ENCODE data around the gene MIDN.

GRCh38 chr19:1289686-1290025 lies 41.3 kb downstream of the MIDN start:
- TF ChIP-seq POLR2A (IDR thresholded peaks at IDR 0.05; ENCODE audit: low read depth) (no peak), POLR2AphosphoS5 (IDR thresholded peaks at IDR 0.05) (no peak)
- TF ChIP-seq, protein P1, sequence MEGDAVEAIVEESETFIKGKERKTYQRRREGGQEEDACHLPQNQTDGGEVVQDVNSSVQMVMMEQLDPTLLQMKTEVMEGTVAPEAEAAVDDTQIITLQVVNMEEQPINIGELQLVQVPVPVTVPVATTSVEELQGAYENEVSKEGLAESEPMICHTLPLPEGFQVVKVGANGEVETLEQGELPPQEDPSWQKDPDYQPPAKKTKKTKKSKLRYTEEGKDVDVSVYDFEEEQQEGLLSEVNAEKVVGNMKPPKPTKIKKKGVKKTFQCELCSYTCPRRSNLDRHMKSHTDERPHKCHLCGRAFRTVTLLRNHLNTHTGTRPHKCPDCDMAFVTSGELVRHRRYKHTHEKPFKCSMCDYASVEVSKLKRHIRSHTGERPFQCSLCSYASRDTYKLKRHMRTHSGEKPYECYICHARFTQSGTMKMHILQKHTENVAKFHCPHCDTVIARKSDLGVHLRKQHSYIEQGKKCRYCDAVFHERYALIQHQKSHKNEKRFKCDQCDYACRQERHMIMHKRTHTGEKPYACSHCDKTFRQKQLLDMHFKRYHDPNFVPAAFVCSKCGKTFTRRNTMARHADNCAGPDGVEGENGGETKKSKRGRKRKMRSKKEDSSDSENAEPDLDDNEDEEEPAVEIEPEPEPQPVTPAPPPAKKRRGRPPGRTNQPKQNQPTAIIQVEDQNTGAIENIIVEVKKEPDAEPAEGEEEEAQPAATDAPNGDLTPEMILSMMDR (IDR thresholded peaks at IDR 0.05): no peak
